Erythroblast (primary cell): ENCODE measurements around the gene CTNNBIP1.

Source experiments
- GATA1 ChIP-seq: IDR thresholded peaks from 2 replicates; pipeline ENCODE4 v1.6.1; 2011; ENCODE audit warnings: low read depth, mild to moderate bottlenecking, control low read depth, low read length, moderate library complexity
- POLR2A ChIP-seq: IDR thresholded peaks from 2 replicates; pipeline ENCODE4 v1.6.1; 2011; ENCODE audit warnings: mild to moderate bottlenecking, low read length

DNA sequence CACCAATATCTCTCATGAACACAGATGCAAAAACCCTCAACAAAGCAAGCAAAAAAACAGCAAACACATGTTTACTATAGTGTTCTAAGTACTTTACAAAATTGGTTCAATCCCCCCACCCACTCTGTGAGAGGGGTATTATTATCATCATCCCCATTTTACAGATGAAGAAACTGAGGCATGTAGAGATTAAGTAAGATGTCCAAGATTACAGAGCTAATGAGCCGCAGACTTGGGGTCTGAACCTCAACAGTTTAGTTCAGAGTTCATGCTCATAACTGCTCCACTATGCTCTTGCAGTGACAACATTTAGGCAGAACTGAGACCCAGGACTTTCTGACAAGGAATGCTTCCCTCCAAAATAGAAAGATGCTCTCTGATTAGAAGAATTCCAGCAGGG is 108.2 kb downstream of the CTNNBIP1 start:
- TF ChIP-seq POLR2A (no peak), GATA1 (no peak)
